A549 (cell line): ENCODE data around the gene SIDT1. TPM values are rescaled to one million over a fixed set of nuclear protein-coding genes. Genes with fewer than 3 reads are reported as not detected.

ENCODE experiments used
- ATAC-seq, 2 experiments: fragments of 200-7000 bp in 1 of 2; fragments of >200 bp in 1 of 2; cut with Nextera tagmentation in 1 of 2; cut with Tn5 transposase in 1 of 2; 3 replicates each; pipeline versions ENCODE4 v1.8.0 to v1.9.1; 2018 to 2020; ENCODE audit warnings: mild to moderate bottlenecking in 1 of 2, moderate library complexity in 1 of 2
- CTCF ChIA-PET: fragments of 300-600 bp; sonication (Branson Sonifier 250); formaldehyde crosslinking; extraction: SDS; loops from one replicate; lab custom pipeline; 2021; ENCODE audit warnings: antibody characterized with exemption, inconsistent platforms; lab: Yijun Ruan, JAX
- POLR2A ChIA-PET: fragments of 350-600 bp; formaldehyde crosslinking; extraction: SDS; loops from one replicate; lab custom pipeline; 2021; ENCODE audit warnings: antibody characterized with exemption, inconsistent platforms; lab: Yijun Ruan, JAX
- DNase-seq, 2 experiments: peaks; one replicate each; pipeline versions ENCODE4 v3.0.0 to v3.0.0-alpha.2; 2011 to 2016; ENCODE audit warnings: low read depth in 1 of 2, low spot score in 1 of 2
- FAIRE-seq: peaks from 2 replicates; lab custom pipeline; 2011; peaks lifted over from hg19 to GRCh38; lab: Jason Lieb, UNC
- H3K27ac ChIP-seq, 2 experiments: fragments of >200 bp; sonication (Bioruptor Twin); formaldehyde crosslinking; 3 replicates each; pipeline ENCODE4 v1.5.1; 2016 to 2017
- H3K4me1 ChIP-seq: fragments of >200 bp; sonication (Bioruptor Twin); formaldehyde crosslinking; 3 replicates; pipeline ENCODE4 v1.6.1; 2016
- H3K4me2 ChIP-seq: fragments of >200 bp; sonication (Bioruptor Twin); formaldehyde crosslinking; 3 replicates; pipeline ENCODE4 v1.6.1; 2016
- H3K4me3 ChIP-seq: fragments of >200 bp; sonication (Bioruptor Twin); formaldehyde crosslinking; 3 replicates; pipeline ENCODE4 v1.5.1; 2016
- H3K9me3 ChIP-seq: fragments of >200 bp; sonication (Bioruptor Twin); formaldehyde crosslinking; 3 replicates; pipeline ENCODE4 v1.6.1; 2016
- BCL3 ChIP-seq: fragments of >200 bp; sonication (Bioruptor Twin); formaldehyde crosslinking; IDR thresholded peaks from 3 replicates; pipeline ENCODE4 v1.6.1; 2016
- BHLHE40 ChIP-seq: IDR thresholded peaks from 2 replicates; pipeline ENCODE4 v1.6.1; 2012; ENCODE audit warnings: low read depth, low read length, inconsistent platforms
- CBX2 ChIP-seq: fragments of 200-600 bp; sonication (generic); IDR thresholded peaks from 2 replicates; pipeline ENCODE4 v1.6.1; 2016; ENCODE audit warnings: low read depth, mild to moderate bottlenecking, borderline replicate concordance
- CEBPB ChIP-seq, 2 experiments: fragments of >200 bp in 1 of 2; sonication (Bioruptor Twin) in 1 of 2; formaldehyde crosslinking in 1 of 2; IDR thresholded peaks; 2 replicates each; pipeline ENCODE4 v1.6.1; 2012 to 2016
- CHD2 ChIP-seq: fragments of 150-350 bp; IDR thresholded peaks from 2 replicates; pipeline ENCODE4 v1.6.1; 2014; ENCODE audit warnings: low read length; ENCODE audit not compliant: partially characterized antibody
- CHD4 ChIP-seq: fragments of 200-600 bp; sonication (generic); IDR thresholded peaks from 2 replicates; pipeline ENCODE4 v1.6.1; 2016; ENCODE audit warnings: antibody characterized with exemption, mild to moderate bottlenecking, borderline replicate concordance
- ELK1 ChIP-seq: fragments of 150-350 bp; IDR thresholded peaks from 2 replicates; pipeline ENCODE4 v1.6.1; 2014; ENCODE audit warnings: low read depth, mild to moderate bottlenecking, low read length
- EP300 ChIP-seq, 2 experiments: fragments of >200 bp; sonication (Bioruptor Twin); formaldehyde crosslinking; IDR thresholded peaks; 2 replicates in 1 of 2; 3 replicates in 1 of 2; pipeline ENCODE4 v1.6.1; 2016 to 2017
- FOSB ChIP-seq: fragments of 250-450 bp; sonication (Bioruptor Pico); IDR thresholded peaks from 2 replicates; pipeline ENCODE4 v1.5.0; 2020; ENCODE audit warnings: mild to moderate bottlenecking, moderate library complexity
- FOSL2 ChIP-seq, 2 experiments: fragments of 450-650 bp in 1 of 2; fragments of >200 bp in 1 of 2; sonication (Bioruptor Twin) in 1 of 2; formaldehyde crosslinking; IDR thresholded peaks; 2 replicates each; pipeline versions ENCODE4 v1.5.0 to v1.6.1; 2016 to 2020; ENCODE audit warnings: mild to moderate bottlenecking in 1 of 2, moderate library complexity in 1 of 2
- HOXA7 ChIP-seq: fragments of 250-450 bp; sonication (Bioruptor Pico); IDR thresholded peaks from 2 replicates; pipeline ENCODE4 v1.5.0; 2020; ENCODE audit warnings: mild to moderate bottlenecking, moderate library complexity
- JUN ChIP-seq, 2 experiments: fragments of >200 bp; sonication (Bioruptor Twin); formaldehyde crosslinking; IDR thresholded peaks; 2 replicates in 1 of 2; 3 replicates in 1 of 2; pipeline ENCODE4 v1.6.1; 2016 to 2017
- JUNB ChIP-seq: fragments of >200 bp; sonication (Bioruptor Twin); formaldehyde crosslinking; IDR thresholded peaks from 2 replicates; pipeline ENCODE4 v1.6.1; 2016
- KDM1A ChIP-seq: fragments of 200-600 bp; sonication (generic); IDR thresholded peaks from 2 replicates; pipeline ENCODE4 v1.6.1; 2016; ENCODE audit warnings: low read depth, mild to moderate bottlenecking
- KDM5A ChIP-seq: fragments of 200-600 bp; sonication (generic); IDR thresholded peaks from 2 replicates; pipeline ENCODE4 v1.6.1; 2016; ENCODE audit warnings: antibody characterized with exemption, mild to moderate bottlenecking
- MYC ChIP-seq: IDR thresholded peaks from 2 replicates; pipeline ENCODE4 v1.6.1; 2012; ENCODE audit warnings: mild to moderate bottlenecking, inconsistent platforms, low read length, improper control_type of control experiment, borderline replicate concordance
- NFE2L2 ChIP-seq: fragments of 150-350 bp; conservative IDR thresholded peaks from 2 replicates; pipeline ENCODE4 v1.6.1; 2014; ENCODE audit warnings: low read length
- NPAS2 ChIP-seq: fragments of 250-450 bp; sonication (Bioruptor Pico); IDR thresholded peaks from 2 replicates; pipeline ENCODE4 v1.8.0; 2022; ENCODE audit warnings: mild to moderate bottlenecking, moderate library complexity, borderline replicate concordance
- PHF8 ChIP-seq: fragments of 200-600 bp; sonication (generic); IDR thresholded peaks from 2 replicates; pipeline ENCODE4 v1.6.1; 2016; ENCODE audit warnings: low read depth, mild to moderate bottlenecking, antibody characterized with exemption, moderate library complexity, borderline replicate concordance
- RARB ChIP-seq: fragments of 250-450 bp; sonication (Bioruptor Pico); IDR thresholded peaks from 2 replicates; pipeline ENCODE4 v1.8.0; 2021; ENCODE audit warnings: mild to moderate bottlenecking, moderate library complexity
- TFCP2L1 ChIP-seq: fragments of 250-450 bp; sonication (Bioruptor Pico); IDR thresholded peaks from 2 replicates; pipeline ENCODE4 v1.5.0; 2021; ENCODE audit warnings: mild to moderate bottlenecking
- TP53 ChIP-seq: fragments of 250-450 bp; sonication (Bioruptor Pico); IDR thresholded peaks from 2 replicates; pipeline ENCODE4 v1.5.0; 2021; ENCODE audit warnings: mild to moderate bottlenecking, moderate library complexity
- USF2 ChIP-seq: fragments of 450-650 bp; IDR thresholded peaks from 2 replicates; pipeline ENCODE4 v1.6.1; 2014; ENCODE audit warnings: antibody characterized with exemption
- ZC3H11A ChIP-seq: fragments of 450-650 bp; IDR thresholded peaks from 2 replicates; pipeline ENCODE4 v1.6.1; 2014; ENCODE audit warnings: antibody characterized with exemption, mild to moderate bottlenecking
- ZNF302 ChIP-seq: fragments of 250-450 bp; sonication (Bioruptor Pico); IDR thresholded peaks from 2 replicates; pipeline ENCODE4 v1.9.0; 2021; ENCODE audit warnings: inconsistent platforms, mild to moderate bottlenecking, moderate library complexity
- WGBS: methylation state at CpG from one replicate; pipeline ENCODE4 v1.1.6; 2017; ENCODE audit errors: missing lambda C conversion rate; 5-methylcytosine and 5-hydroxymethylcytosine counted together
- polyA plus RNA-seq, 4 experiments: library from polyadenylated mRNA; depleted of rRNA in 3 of 4; stranded (reverse); fragments of >200 nt; fragmentation: RNase III in 1 of 4; extraction: RNeasy Plus Mini Kit Qiagen cat#74134 plus additional on column Dnase treatment in 1 of 4; gene quantifications; 2 replicates in 3 of 4; 3 replicates in 1 of 4; pipeline ENCODE4 v1.2.3, GENCODE V29; 2011 to 2017

SIDT1 gene
- polyA plus RNA-seq, 2 of the 4 experiments (the other 2 are of a cell fraction), result 0.43 to 7.5 TPM

GRCh38 chr3:113628316-113628715, 96.0 kb downstream of the SIDT1 start:
- ChIA-PET CTCF (interaction anchor here (0.9 to 5.1 kb wide), 19 partner anchors 8 to 986 kb away, joined by 3 to 35 read pairs (median 9); no protein-coding TSS in a partner anchor), POLR2A (no interaction called here)
- WGBS, result 80% methylated on average over 2 of the region's 2 CpGs
- H3K4me1 ChIP-seq, result no peaks in the 10 kb centered on the region
- TF ChIP-seq JUNB (no peak), HOXA7 (CRISPR knock-in tag) (no peak), TFCP2L1 (CRISPR knock-in tag) (no peak), MYC (no peak), BCL3 (no peak), NFE2L2 (no peak), KDM5A (no peak), FOSB (CRISPR knock-in tag) (no peak), KDM1A (no peak)
- DNase-seq (no peak), ATAC-seq (no peak), FAIRE-seq (no peak)
- H3K4me3 ChIP-seq, result no peak overlapping the region
- no peaks in the 10 kb centered on the region for H3K9me3 ChIP-seq
- H3K4me2 ChIP-seq, result no peak overlapping the region
- no peak overlapping the region for H3K27ac ChIP-seq

GRCh38 chr3:113628788-113629187, 96.4 kb downstream of the SIDT1 start:
- no peak overlapping the region for H3K4me2 ChIP-seq
- FAIRE-seq (no peak), ATAC-seq (no peak), DNase-seq (no peak)
- H3K4me3 ChIP-seq, result no peak overlapping the region
- 76% methylated on average over 6 of the region's 6 CpGs for WGBS
- POLR2A ChIA-PET, result no interaction called here
- no peak overlapping the region for H3K27ac ChIP-seq
- no peaks in the 10 kb centered on the region for H3K4me1 ChIP-seq
- CTCF ChIA-PET, result interaction anchor here (0.9 to 5.1 kb wide), 15 partner anchors 8 to 594 kb away, joined by 3 to 35 read pairs (median 6); no protein-coding TSS in a partner anchor
- no peaks in the 10 kb centered on the region for H3K9me3 ChIP-seq
- TF ChIP-seq KDM1A (no peak), CHD4 (no peak), EP300 (IDR thresholded peaks at IDR 0.05) (no peak), HOXA7 (CRISPR knock-in tag) (no peak), ELK1 (no peak), USF2 (no peak), PHF8 (no peak), JUNB (no peak), TP53 (CRISPR knock-in tag) (no peak), NPAS2 (CRISPR knock-in tag) (no peak), CHD2 (no peak), BHLHE40 (no peak), ZNF302 (CRISPR knock-in tag) (no peak), RARB (CRISPR knock-in tag) (no peak), CBX2 (no peak), KDM5A (no peak), ZC3H11A (no peak), FOSL2 (IDR thresholded peaks at IDR 0.05) (no peak), FOSL2 (CRISPR knock-in tag; IDR thresholded peaks at IDR 0.05) (no peak), CEBPB (IDR thresholded peaks at IDR 0.05) (no peak), JUN (IDR thresholded peaks at IDR 0.05) (no peak)
